HG02610 (cell line): ENCODE results near the gene CAPNS1.

Source experiments
- ATAC-seq: cut with Tn5 transposase; IDR thresholded peaks from one replicate; pipeline ENCODE4 v1.9.1; 2021; ENCODE audit warnings: mild to moderate bottlenecking, moderate library complexity; ENCODE audit not compliant: unreplicated experiment

Gene CAPNS1

DNA sequence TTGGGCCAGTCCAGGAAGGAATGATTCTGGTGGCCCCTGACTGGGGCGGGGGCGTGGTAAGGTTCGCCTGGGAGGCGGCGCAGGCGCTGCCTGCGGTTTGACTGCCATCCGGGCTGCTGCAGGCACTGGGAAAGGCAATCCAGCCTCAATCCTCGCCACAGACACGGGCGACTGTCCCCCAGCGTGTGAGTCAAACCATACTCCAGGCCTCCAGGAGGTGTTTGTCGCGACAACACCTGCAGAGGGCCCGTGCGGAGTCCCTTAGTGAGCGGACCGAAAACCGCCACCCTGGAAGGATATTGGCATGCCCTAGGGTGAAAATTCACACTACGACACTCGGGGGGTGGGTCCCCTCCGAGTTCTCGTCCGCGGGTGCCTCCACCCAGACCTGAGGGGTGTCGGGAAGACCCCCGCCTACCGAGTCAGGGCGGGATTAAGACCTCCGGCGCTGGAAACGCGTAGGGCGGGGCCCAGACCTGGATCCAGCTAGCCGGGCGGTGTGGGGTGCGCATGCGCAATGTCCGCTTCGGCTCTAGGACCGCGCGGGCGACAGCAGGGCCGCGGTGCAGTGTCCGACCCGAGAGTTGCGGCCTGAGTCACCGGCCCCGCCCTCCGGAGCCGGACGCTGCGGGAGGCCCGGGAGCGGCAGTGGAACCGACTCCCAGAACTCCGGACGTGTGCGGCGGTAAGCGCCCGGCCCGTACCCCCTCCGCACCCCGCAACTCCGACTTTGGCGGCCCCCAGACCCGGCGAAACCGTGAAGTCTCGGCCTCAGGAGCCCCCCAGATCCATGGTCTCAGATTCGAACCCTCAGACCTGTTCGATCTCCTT lies at the start of gene CAPNS1:
CAPNS1 (plus strand) TSS at position 594 of the 831 bp plus-strand sequence. CDS start 946 bp downstream, outside the sequence.
- ATAC-seq: peak; percentile 80

DNA sequence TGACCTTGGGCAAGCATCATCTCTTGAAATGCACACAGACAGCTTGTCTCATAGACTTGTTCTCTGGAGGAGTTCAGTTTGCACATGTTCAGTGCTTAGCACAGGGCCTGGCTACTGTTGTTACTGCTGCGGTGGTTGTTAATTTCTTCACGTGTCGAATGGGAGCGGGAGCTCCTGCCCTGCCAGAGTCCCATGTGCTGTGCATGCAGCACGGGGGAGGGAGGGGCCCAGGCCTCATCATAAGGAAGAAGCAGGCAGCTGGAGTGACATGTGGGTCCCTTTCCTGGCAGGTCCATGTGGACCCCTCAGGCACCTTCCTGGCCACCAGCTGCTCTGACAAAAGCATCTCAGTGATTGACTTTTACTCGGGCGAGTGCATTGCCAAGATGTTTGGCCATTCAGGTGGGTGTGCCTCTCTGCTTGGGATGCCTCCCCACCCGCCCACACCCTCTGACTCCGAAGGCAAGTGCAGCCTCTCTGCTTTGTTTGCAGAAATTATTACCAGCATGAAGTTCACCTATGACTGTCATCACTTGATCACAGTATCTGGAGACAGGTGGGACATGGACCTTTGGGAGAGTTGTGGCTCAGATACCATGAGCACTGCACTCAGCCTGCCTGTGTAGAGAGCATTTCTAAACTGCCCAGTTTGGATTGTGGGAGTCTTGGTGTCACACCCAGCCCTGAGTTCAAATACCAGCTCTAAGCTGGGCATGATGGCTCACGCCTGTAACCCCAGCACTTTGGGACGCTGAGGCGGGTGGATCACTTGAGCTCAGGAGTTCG lies 48.8 kb upstream of the CAPNS1 start:
- no peak for ATAC-seq

DNA sequence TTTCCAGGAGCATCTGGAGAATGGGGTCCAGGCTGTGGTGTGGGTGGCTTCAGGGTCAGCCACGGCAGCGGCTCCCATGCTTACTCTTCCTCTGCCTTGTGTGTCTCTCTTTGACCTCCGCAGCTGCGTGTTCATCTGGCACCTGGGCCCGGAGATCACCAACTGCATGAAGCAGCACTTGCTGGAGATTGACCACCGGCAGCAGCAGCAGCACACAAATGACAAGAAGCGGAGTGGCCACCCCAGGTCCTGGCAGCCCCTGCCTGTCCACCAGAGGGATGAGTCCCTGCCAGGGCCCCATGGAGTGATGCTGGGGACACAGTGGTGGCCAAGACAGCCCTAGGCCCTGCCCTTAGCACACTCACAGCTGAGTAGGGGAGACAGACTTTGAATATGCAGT lies 47.3 kb upstream of the CAPNS1 start:
- ATAC-seq: no peak

DNA sequence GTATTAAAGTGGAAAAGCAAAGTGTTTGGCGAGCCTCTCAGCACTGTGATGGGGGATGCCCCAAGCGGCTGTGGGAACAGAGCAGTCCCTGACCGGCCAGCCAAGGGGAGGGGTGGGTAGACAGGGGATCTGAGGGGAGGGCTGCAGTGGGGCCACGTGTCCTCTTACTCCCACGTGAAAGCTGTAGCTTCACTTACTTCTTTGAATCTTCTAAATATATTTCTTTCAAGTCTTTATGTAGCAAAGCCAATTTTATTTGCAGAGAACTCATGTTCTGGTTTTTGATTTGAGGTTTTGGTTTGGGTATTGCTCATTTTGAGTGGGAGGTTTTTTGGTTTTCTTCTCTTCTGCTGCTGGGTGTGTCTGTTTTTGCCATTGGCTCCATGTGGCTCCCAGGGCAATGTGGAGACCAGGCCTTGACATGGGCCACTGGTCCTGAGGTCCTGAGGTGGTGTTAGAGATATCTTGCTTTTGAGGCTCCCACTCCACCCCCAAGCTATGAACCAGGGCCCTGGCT lies 46.7 kb upstream of the CAPNS1 start:
- no peak for ATAC-seq

- ATAC-seq: no peak
Observed at GRCh38 chr19:36093687-36094086, 46.2 kb upstream of the CAPNS1 start.

DNA sequence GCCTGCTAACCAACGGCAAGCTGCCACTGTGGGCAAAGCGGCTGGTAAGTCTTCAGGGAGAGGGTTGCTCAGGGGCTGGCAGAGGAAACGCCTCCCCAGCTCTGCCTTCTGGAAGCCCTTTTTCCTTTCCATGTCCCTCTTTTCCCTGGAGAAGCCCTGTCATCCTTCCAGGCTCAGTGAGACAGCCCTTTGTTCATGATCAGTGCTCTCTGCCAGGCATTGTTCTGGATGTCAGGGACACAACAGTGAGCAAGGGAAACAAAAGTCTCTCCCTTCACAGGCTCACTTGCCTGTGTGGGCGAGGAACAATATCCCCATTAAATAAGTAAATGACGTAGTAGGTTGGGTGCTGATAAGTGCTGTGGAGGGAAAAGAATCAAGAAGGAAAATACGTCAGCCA lies 42.8 kb upstream of the CAPNS1 start:
- ATAC-seq: no peak

- no peak for ATAC-seq
Observed at GRCh38 chr19:36099166-36099785, 40.6 kb upstream of the CAPNS1 start.

DNA sequence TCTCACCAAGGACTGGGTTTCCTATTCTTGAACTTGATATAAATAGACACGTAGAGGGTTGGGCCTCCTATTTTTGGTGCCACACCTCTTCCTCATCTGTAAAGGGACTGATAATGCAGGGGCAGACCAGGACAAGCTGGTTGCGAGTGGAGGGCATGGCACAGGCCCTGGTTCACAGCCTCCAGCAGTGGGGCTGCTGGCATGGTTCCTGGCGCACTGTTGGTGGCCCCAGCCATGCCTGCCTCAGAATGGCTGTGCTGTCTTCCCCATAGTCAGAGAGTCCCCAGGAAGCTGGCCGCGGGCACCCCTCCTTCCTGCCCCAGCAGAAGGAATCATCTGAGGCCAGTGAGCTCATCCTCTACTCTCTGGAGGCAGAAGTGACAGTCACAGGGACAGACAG lies 39.4 kb upstream of the CAPNS1 start:
- no peak for ATAC-seq

DNA sequence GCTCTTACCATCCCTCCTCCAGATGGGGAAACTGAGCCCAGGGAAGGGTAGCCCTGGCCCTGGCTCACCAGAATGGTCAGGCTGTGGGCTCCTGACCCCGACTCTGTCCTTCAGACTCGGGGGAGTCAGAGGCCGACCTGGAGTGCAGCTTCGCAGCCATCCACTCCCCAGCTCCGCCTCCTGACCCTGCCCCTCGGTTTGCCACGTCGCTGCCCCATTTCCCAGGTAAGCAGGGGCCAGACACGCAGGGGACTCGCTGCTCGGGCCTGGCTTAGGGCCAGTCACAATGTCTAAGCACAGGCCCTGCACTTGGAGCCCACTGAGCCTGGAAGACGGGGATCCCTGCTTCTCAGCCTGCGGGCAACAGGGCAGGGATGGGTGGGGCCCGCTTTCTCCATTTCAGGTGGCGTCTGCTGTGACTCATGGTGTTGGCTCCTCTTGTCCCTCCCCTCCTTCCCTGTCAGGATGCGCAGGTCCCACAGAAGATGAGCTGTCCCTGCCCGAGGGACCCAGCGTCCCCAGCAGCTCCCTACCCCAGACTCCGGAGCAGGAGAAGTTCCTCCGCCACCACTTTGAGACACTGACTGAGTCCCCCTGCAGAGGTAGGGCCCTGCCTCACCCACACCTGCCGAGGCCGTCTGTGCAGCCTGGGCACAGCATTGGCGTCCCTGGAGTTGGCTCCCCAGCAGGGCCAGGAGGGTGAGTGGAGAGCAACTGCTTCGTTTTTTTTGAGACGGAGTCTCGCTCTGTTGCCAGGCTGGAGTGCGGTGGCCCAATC lies 38.1 kb upstream of the CAPNS1 start:
- no peak for ATAC-seq

- ATAC-seq: no peak
Observed at GRCh38 chr19:36103040-36103626, 36.7 kb upstream of the CAPNS1 start.

- no peak for ATAC-seq
Observed at GRCh38 chr19:36103842-36104552, 35.9 kb upstream of the CAPNS1 start.

- ATAC-seq: no peak
Observed at GRCh38 chr19:36106441-36106840, 33.4 kb upstream of the CAPNS1 start.

DNA sequence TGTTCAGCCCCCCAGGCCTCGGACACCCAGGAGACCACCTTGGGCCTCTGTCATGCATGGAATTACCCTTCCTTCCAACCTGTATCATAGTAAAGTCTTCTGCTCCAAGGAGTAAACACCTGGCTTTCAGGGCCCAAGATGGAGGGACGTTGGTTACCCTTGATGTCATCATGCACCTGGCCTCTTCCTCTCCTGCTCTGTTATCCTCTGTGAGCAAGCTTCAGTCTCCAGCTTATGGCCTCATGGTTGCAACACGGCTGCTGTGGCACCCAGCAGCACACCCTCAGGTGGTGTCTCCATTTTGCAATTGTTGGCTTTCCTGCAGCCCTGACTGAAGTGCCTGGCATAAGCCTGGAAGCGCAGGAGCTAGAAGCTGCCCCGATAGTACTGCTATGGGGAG lies 32.9 kb upstream of the CAPNS1 start:
- no peak for ATAC-seq

- ATAC-seq: no peak
Observed at GRCh38 chr19:36108684-36109083, 31.2 kb upstream of the CAPNS1 start.

DNA sequence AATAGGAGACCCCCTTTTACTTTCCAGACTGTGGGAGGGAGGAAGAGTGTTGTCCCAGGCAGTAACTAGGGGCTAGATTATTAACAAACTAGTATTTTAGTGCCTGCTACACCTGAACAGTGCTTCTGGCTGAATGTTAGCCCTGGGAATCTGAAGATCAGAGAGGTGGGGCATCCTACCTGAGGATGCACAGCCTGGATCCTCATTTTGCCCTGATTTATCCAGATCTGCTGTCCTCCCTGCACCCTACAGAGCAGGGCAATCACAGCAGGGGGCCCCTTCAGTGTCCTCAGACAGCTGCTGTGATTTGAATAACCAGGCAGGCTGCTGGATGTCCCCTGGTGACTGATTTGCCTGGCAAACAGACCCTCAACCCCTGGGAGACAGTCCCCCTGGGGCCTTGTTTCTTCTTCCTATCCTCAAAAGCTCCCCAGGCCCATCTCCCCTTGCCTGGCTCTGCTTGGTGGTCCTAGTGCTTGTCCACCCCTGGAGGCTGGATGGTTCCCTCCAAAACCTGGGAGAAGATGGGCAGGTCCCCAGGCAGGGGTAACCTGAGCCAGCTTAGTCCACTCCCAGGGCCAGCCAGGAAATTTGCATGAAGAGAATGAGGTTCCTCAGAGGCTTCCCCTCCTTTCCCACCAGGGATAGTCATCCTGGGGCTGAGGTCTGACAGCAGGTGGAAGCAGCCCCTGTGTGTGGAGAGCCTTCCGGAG lies 29.2 kb upstream of the CAPNS1 start, which contains the start of gene OVOL3:
OVOL3 (plus strand) TSS at position 657 of the 713 bp plus-strand sequence. CDS start 60 bp downstream, outside the sequence.
- ATAC-seq: no peak

- no peak for ATAC-seq
Observed at GRCh38 chr19:36111200-36111539, 28.7 kb upstream of the CAPNS1 start.

- no peak for ATAC-seq
Observed at GRCh38 chr19:36112678-36113077, 27.2 kb upstream of the CAPNS1 start.

DNA sequence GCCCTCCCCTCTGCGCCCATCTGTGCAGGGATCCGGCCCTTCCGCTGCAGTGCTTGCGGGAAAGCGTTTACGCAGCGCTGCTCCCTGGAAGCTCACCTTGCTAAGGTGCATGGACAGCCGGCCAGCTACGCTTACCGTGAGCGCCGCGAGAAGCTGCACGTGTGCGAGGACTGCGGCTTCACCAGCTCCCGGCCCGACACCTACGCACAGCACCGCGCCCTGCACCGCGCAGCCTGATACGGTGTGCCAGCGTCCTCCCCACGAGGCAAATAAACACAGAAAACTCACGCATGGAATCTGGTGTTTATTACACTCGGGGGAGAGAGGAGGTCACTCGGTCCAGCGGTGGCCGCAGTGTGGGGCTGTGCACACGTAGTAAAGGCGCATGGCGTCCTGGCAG lies 26.4 kb upstream of the CAPNS1 start:
- ATAC-seq: no peak
